Measurements from ENCODE around the gene CCL13.

The CCL13 gene

GRCh38 chr17:34363183-34363661 lies 6.9 kb downstream of the CCL13 start, which contains the start of gene CCL1:
TSS of gene CCL1 (minus strand) at chr17:34363233. CDS start at chr17:34363161, 72 bp downstream.
- DNase-seq (ENCODE audit: low read depth in 1 of 2, low spot score in 1 of 2), result no peak

- no peak for DNase-seq (ENCODE audit: low read depth in 1 of 2, low spot score in 1 of 2)
Observed at GRCh38 chr17:34364751-34365150, 8.5 kb downstream of the CCL13 start.

GRCh38 chr17:34365340-34365739 lies 9.1 kb downstream of the CCL13 start:
- DNase-seq (ENCODE audit: low read depth in 1 of 2, low spot score in 1 of 2), result no peak

- DNase-seq (ENCODE audit: low read depth in 1 of 2, low spot score in 1 of 2), result no peak
Observed at GRCh38 chr17:34366010-34366409, 9.7 kb downstream of the CCL13 start.

- no peak for DNase-seq (ENCODE audit: low read depth in 1 of 2, low spot score in 1 of 2)
Observed at GRCh38 chr17:34366529-34367107, 10.3 kb downstream of the CCL13 start.

GRCh38 chr17:34367486-34368195 lies 11.4 kb downstream of the CCL13 start:
- no peak for DNase-seq (ENCODE audit: low read depth in 1 of 2, low spot score in 1 of 2)

- DNase-seq (ENCODE audit: low read depth in 1 of 2, low spot score in 1 of 2), result no peak
Observed at GRCh38 chr17:34368196-34368945, 12.1 kb downstream of the CCL13 start.

GRCh38 chr17:34368946-34369500 lies 12.7 kb downstream of the CCL13 start:
- no peak for DNase-seq (ENCODE audit: low read depth in 1 of 2, low spot score in 1 of 2)

- DNase-seq (ENCODE audit: low read depth in 1 of 2, low spot score in 1 of 2), result no peak
Observed at GRCh38 chr17:34369571-34369970, 13.3 kb downstream of the CCL13 start.

- no peak for DNase-seq (ENCODE audit: low read depth in 1 of 2, low spot score in 1 of 2)
Observed at GRCh38 chr17:34370376-34370996, 14.2 kb downstream of the CCL13 start.

- no peak for DNase-seq (ENCODE audit: low read depth in 1 of 2, low spot score in 1 of 2)
Observed at GRCh38 chr17:34370997-34371395, 14.7 kb downstream of the CCL13 start.

GRCh38 chr17:34371405-34372100 lies 15.3 kb downstream of the CCL13 start:
- DNase-seq (ENCODE audit: low read depth in 1 of 2, low spot score in 1 of 2), result no peak

- DNase-seq (ENCODE audit: low read depth in 1 of 2, low spot score in 1 of 2), result no peak
Observed at GRCh38 chr17:34374457-34374856, 18.2 kb downstream of the CCL13 start.

- DNase-seq (ENCODE audit: low read depth in 1 of 2, low spot score in 1 of 2), result no peak
Observed at GRCh38 chr17:34375426-34375997, 19.2 kb downstream of the CCL13 start.

- no peak for DNase-seq (ENCODE audit: low read depth in 1 of 2, low spot score in 1 of 2)
Observed at GRCh38 chr17:34377078-34377823, 21.0 kb downstream of the CCL13 start.

- DNase-seq (ENCODE audit: low read depth in 1 of 2, low spot score in 1 of 2), result no peak
Observed at GRCh38 chr17:34378664-34379101, 22.4 kb downstream of the CCL13 start.

- DNase-seq (ENCODE audit: low read depth in 1 of 2, low spot score in 1 of 2), result no peak
Observed at GRCh38 chr17:34379868-34380267, 23.6 kb downstream of the CCL13 start.

- no peak for DNase-seq (ENCODE audit: low read depth in 1 of 2, low spot score in 1 of 2)
Observed at GRCh38 chr17:34382621-34383124, 26.4 kb downstream of the CCL13 start.

GRCh38 chr17:34383216-34383615 lies 26.9 kb downstream of the CCL13 start:
- DNase-seq (ENCODE audit: low read depth in 1 of 2, low spot score in 1 of 2), result no peak
